ENCODE results near the gene LTO1.

GRCh38 chr11:69617682-69618081 lies 57.5 kb downstream of the LTO1 start:
- TF ChIP-seq CTCF (IDR thresholded peaks at IDR 0.05) (no peak), POLR2A (IDR thresholded peaks at IDR 0.05) (no peak)

All from transverse colon (tissue), 3 donors.